Gastroesophageal sphincter (tissue), 3 donors: ENCODE results near the gene CROCC2.

ENCODE experiments used
- POLR2A ChIP-seq, 2 donors: fragments of 450-650 bp; IDR thresholded peaks; one replicate each; pipeline ENCODE4 v1.6.1; 2017; ENCODE audit warnings: antibody characterized with exemption in 2 of 2, mild to moderate bottlenecking in 2 of 2, moderate library complexity in 1 of 2
- TF ChIP-seq, protein P1 (sequence below), 4 experiments: fragments of 200-600 bp in 2 of 4; fragments of 450-650 bp in 2 of 4; sonication (generic) in 1 of 4; IDR thresholded peaks; one replicate each; pipeline ENCODE4 v1.5.1; 2017 to 2019; ENCODE audit warnings: antibody characterized with exemption in 4 of 4, mild to moderate bottlenecking in 2 of 4, moderate library complexity in 2 of 4

- TF ChIP-seq POLR2A (IDR thresholded peaks at IDR 0.05): no peak
- TF ChIP-seq, protein P1, sequence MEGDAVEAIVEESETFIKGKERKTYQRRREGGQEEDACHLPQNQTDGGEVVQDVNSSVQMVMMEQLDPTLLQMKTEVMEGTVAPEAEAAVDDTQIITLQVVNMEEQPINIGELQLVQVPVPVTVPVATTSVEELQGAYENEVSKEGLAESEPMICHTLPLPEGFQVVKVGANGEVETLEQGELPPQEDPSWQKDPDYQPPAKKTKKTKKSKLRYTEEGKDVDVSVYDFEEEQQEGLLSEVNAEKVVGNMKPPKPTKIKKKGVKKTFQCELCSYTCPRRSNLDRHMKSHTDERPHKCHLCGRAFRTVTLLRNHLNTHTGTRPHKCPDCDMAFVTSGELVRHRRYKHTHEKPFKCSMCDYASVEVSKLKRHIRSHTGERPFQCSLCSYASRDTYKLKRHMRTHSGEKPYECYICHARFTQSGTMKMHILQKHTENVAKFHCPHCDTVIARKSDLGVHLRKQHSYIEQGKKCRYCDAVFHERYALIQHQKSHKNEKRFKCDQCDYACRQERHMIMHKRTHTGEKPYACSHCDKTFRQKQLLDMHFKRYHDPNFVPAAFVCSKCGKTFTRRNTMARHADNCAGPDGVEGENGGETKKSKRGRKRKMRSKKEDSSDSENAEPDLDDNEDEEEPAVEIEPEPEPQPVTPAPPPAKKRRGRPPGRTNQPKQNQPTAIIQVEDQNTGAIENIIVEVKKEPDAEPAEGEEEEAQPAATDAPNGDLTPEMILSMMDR (IDR thresholded peaks at IDR 0.05): no peak
These were observed 41.5 kb downstream of the CROCC2 start for GRCh38 chr2:240947607-240948006.
